HG02571 (cell line): ENCODE measurements around the gene MSX2.

ENCODE experiments used
- ATAC-seq: cut with Tn5 transposase; IDR thresholded peaks from one replicate; pipeline ENCODE4 v1.9.1; 2021; ENCODE audit warnings: mild to moderate bottlenecking, moderate library complexity; ENCODE audit not compliant: unreplicated experiment

MSX2 gene

GRCh38 chr5:174717826-174718455 lies 6.4 kb upstream of the MSX2 start:
- no peak for ATAC-seq

GRCh38 chr5:174718880-174719610 lies 5.3 kb upstream of the MSX2 start:
- ATAC-seq, result no peak

- no peak for ATAC-seq
Observed at GRCh38 chr5:174719793-174720611, 4.4 kb upstream of the MSX2 start.

- ATAC-seq, result no peak
Observed at GRCh38 chr5:174720612-174721529, 3.5 kb upstream of the MSX2 start.

GRCh38 chr5:174721530-174722432 lies 2.6 kb upstream of the MSX2 start:
- no peak for ATAC-seq

- no peak for ATAC-seq
Observed at GRCh38 chr5:174722500-174722899, 1.9 kb upstream of the MSX2 start.

GRCh38 chr5:174723315-174723978 lies 935 bp upstream of the MSX2 start:
- no peak for ATAC-seq

- no peak for ATAC-seq
Observed at GRCh38 chr5:174723979-174724483, 351 bp upstream of the MSX2 start.

GRCh38 chr5:174725261-174725990 lies 1.0 kb downstream of the MSX2 start:
- no peak for ATAC-seq

- no peak for ATAC-seq
Observed at GRCh38 chr5:174725991-174726601, 1.7 kb downstream of the MSX2 start.

- no peak for ATAC-seq
Observed at GRCh38 chr5:174726916-174727793, 2.8 kb downstream of the MSX2 start.

GRCh38 chr5:174727794-174728680 lies 3.7 kb downstream of the MSX2 start:
- ATAC-seq, result no peak

- no peak for ATAC-seq
Observed at GRCh38 chr5:174729075-174729680, 4.8 kb downstream of the MSX2 start.

- no peak for ATAC-seq
Observed at GRCh38 chr5:174731214-174732035, 7.0 kb downstream of the MSX2 start.
